Measurements from ENCODE around the gene MAST4. TPM values are rescaled to one million over a fixed set of nuclear protein-coding genes. Genes with fewer than 3 reads are reported as not detected.

The MAST4 gene
- total RNA-seq, 1 donor from 2014 or later = 19.0 TPM

DNA sequence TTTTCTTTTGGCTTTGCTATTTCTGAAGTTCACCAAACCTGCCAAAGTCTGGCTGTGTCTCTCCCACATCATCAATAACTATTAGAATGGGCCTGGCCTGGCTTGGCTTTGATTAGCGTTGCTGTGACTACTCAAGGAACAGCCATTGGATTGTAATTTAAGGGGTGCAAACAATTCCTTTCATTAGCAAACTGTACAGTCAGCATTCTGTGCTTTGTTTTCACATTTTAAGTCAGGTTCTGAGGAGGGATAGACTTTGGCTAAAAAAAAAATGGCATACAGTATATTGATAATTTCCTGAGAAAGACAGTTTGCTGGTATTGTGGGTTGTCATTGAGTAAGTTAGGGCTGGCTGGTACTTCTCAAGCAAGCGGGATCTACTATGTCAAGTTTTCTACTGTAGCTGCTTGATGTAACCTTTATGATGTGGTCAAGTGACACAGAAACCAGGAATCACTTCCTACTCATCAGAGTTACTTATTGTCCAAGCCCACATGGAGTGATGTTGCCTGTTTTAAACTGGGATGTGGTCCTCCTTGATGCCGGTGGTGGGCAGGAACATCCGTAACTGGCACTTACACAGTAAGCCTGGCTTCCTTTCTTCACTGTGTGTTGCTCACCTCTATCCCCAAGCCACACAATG, 439.0 kb downstream of the MAST4 start:
- Mint-ChIP-seq H3K27me3 (ENCODE audit: insufficient read depth) (no peaks in the 10 kb centered on the region), H3K4me1 (ENCODE audit: low read depth) (peaks cover 75% of the 10 kb centered on the region), H3K27ac (no peak overlapping the region), H3K4me3 (no peak overlapping the region), H3K36me3 (ENCODE audit: low read depth) (peaks cover 5% of the 10 kb centered on the region), H3K9me3 (no peaks in the 10 kb centered on the region)
- DNase-seq (ENCODE audit: low spot score) = no peak
- intact Hi-C loops (cut with micrococcal nuclease) = loop anchor here (5.0 kb wide), 1 partner anchor 132 kb away; no protein-coding TSS in a partner anchor

DNA sequence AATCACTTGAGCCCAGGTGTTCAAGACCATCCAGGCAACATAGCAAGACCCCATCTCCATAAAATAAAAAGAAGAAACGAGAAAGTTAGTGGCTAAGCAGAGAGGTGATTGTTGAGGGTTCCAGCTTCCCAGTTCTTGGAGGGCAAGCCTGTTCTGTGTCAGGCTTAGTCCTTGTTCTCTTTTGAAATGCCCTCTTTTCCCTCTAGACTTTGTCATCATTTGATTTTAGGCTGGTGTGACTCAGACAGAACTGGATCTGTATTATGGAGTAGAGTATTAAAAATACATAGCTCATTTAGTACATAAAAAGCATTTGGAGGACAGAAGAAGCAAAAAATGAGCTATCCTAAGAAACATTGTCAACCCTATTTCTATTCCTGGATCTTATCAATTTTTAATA, 441.0 kb downstream of the MAST4 start:
- Mint-ChIP-seq H3K4me1 (ENCODE audit: low read depth) (peaks cover 59% of the 10 kb centered on the region), H3K4me3 (no peak overlapping the region), H3K27ac (no peak overlapping the region)

DNA sequence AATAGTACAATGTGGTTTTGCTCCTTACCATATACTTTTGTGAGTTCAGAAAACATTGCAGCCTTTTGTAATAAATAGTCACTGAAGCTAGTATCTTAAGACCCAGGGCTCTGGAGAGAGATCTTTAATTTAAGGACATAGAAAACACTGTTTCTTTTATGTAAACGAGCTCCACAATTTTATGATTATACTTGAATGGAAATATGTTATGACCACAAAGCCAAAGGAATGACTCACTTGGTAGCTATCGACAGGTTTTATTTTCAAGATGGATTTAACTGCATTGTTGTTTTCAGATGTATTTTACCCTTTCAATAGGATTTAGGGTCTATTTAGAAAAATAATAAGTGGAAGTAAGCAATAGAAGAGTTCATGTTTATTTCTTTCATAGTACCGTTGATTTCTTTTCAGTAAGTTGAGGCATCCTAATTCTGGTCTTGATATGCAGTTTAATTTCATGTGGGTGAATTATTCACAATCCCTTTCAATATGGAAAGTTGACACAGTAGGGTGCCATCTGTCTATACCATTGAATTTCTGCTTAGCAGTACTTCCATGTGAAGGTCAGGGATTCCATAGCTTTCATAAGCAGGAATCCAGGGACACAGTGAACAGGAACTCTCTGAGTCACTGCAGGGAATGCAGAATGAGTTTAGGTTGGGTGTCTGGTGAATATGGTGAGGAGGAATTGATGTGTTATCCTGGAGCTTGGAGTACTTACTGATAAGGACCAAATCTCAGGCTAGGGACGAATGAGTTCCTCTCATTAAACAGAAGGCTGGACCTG, 442.8 kb downstream of the MAST4 start:
- no peak overlapping the region for H3K4me3 Mint-ChIP-seq
- no peaks in the 10 kb centered on the region for H3K27me3 Mint-ChIP-seq (ENCODE audit: insufficient read depth)
- peak overlapping the region; percentile 64 for H3K27ac Mint-ChIP-seq
- intact Hi-C loops (cut with micrococcal nuclease) = loop anchor here (1.0 to 5.0 kb wide), 4 partner anchors 8 to 128 kb away; no protein-coding TSS in a partner anchor
- DNase-seq (ENCODE audit: low spot score) = no peak
- peaks cover 42% of the 10 kb centered on the region for H3K4me1 Mint-ChIP-seq (ENCODE audit: low read depth)
- no peaks in the 10 kb centered on the region for H3K9me3 Mint-ChIP-seq
- peaks cover 5% of the 10 kb centered on the region for H3K36me3 Mint-ChIP-seq (ENCODE audit: low read depth)

More for the DNA sequence above, 441.0 kb downstream of the MAST4 start:
- DNase-seq (ENCODE audit: low spot score) = no peak
- Mint-ChIP-seq H3K36me3 (ENCODE audit: low read depth) (peaks cover 5% of the 10 kb centered on the region), H3K9me3 (no peaks in the 10 kb centered on the region), H3K27me3 (ENCODE audit: insufficient read depth) (no peaks in the 10 kb centered on the region)
- intact Hi-C loops (cut with micrococcal nuclease) = loop anchor here (5.0 kb wide), 1 partner anchor 130 kb away; no protein-coding TSS in a partner anchor

DNA sequence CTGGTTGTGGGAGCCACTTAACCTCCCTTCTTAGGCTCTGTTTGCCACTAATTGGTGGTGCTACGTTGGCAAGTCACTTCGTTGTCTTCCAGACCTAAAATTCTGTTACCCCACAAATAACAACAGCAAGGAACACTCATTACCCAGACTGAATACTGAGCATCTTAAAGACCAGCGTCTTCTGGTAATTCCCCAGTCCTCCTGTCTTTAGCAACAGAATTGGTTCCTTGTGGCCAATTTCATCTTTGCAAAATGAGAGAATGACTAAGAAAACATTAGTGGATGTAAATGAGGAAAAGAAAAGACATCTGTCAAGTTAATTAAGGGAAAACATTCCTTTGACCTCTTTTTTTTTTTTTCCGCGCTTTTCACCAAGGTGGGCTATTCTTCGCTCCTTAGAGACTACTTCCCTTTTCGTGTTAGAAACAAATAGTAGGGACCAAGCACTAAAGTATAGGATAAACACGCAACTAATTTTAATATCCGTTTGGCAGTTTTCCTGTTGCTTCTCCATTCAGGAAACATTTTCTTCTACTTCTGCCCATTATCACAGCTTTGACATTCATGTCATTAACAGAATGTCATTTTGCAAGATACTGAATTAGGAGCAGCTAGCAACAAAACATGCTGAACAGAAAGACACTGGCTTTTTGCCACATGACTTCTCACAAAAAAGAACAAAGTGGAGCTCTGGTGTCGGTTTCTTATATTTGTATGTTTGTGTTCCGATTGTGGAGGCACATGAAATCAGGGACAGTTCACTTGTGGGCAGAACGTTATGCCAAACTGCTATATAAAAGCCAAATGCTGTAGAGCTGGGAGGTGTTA, 446.2 kb downstream of the MAST4 start:
- H3K4me1 Mint-ChIP-seq (ENCODE audit: low read depth) = peaks cover 23% of the 10 kb centered on the region
- no peak overlapping the region for H3K4me3 Mint-ChIP-seq
- H3K9me3 Mint-ChIP-seq = no peaks in the 10 kb centered on the region
- intact Hi-C loops (cut with micrococcal nuclease) = no loop called here
- H3K27me3 Mint-ChIP-seq (ENCODE audit: insufficient read depth) = no peaks in the 10 kb centered on the region
- no peak overlapping the region for H3K27ac Mint-ChIP-seq
- H3K36me3 Mint-ChIP-seq (ENCODE audit: low read depth) = peaks cover 7% of the 10 kb centered on the region
- no peak for DNase-seq (ENCODE audit: low spot score)

DNA sequence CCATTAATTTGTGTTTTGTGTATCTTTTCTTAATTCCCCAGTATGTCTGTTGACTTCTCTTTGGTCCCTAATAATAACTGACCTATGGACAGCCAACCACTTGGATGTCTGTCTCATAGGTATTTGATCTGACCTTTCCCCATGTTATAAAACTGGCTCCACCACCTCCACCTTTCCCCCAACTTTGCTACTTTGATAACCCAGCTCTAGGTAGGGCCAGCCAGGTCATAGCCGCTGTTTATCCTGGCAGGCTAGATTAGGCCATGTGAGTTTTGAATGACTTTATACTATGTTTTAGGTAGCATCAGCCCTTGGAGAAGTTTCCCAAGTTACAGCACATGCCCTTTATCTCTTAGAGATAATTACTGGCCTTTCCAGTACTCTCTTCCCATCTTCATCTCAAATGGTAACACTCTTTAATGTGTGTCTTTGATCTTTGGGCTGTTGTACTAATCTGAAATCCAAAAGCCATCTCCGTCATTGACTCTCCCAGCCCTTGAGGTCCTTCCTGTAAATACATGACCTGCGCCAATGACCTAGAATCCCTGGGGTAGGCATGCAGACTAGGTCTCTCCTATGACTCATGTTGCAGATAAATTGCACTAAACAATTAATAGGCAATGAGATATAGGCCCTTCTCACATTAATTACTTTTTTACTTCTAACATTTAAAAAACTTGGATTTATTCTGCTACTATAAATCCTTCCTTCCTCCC, 447.8 kb downstream of the MAST4 start:
- peaks cover 7% of the 10 kb centered on the region for H3K36me3 Mint-ChIP-seq (ENCODE audit: low read depth)
- no peak for DNase-seq (ENCODE audit: low spot score)
- intact Hi-C loops (cut with micrococcal nuclease) = no loop called here
- H3K4me1 Mint-ChIP-seq (ENCODE audit: low read depth) = peaks cover 12% of the 10 kb centered on the region
- H3K9me3 Mint-ChIP-seq = no peaks in the 10 kb centered on the region
- no peaks in the 10 kb centered on the region for H3K27me3 Mint-ChIP-seq (ENCODE audit: insufficient read depth)
- no peak overlapping the region for H3K4me3 Mint-ChIP-seq
- no peak overlapping the region for H3K27ac Mint-ChIP-seq

DNA sequence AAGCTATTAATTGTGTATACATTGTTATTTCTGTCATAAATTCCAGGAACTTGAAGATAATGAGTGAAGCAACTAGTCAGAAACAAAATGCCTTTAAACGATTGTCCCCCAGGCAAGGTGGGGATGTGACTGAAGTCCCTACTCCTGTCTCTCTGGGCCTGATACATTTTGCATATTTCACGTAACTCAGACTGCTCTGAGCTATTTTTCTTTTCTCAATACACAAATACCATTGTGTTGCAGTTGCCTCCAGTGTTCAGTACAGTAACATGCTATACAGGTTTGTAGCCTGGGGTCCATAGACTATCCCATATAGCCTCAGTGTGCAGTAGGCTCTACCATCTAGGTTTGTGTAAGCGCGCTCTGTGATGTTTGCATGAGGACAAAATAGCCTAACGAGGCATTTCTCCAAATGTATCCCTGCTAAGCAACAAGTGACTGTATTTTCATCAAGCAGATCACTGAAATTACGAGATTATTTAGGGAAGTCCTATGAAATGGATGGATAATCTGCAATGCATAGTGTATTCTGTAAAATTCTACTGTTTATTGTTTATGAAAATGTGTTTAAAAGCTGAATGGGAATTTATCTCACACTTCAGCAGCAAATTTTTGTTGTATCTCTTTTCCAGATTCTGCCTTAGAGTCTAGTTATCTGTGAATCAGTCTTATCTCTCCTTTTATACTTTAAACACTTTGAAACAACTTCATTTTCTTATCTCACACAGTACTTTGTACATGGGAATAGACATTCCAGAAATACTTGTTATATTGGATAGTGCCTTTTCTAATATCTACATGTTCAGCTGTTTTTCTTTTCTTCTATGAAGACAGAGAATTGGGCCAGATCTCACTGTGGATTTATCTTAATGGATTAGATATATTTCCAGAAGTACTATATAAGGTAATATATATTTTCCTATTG, 449.9 kb downstream of the MAST4 start:
- H3K9me3 Mint-ChIP-seq = no peaks in the 10 kb centered on the region
- no peak for DNase-seq (ENCODE audit: low spot score)
- H3K36me3 Mint-ChIP-seq (ENCODE audit: low read depth) = peaks cover 9% of the 10 kb centered on the region
- peaks cover 14% of the 10 kb centered on the region for H3K4me1 Mint-ChIP-seq (ENCODE audit: low read depth)
- intact Hi-C loops (cut with micrococcal nuclease) = no loop called here
- H3K27me3 Mint-ChIP-seq (ENCODE audit: insufficient read depth) = no peaks in the 10 kb centered on the region
- no peak overlapping the region for H3K4me3 Mint-ChIP-seq
- H3K27ac Mint-ChIP-seq = no peak overlapping the region

DNA sequence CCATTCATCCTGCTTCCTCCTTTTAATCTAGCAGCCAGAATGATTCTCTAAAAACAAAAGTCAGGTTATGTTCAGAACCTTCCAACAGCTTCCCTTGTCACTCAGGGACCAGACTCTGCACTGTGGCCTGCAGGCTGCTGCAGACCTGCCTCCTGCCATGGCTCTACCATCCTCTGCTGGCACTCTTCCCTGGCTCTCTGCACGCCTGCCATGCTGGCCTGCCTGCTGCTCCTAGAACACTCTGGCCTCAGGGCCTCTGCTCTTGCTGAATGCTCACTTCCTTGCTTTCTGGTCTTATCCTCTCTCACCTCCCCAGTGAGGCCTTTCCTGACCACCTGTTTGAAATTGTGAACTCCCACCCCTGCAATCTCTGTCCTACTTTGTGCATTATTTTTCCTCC, 451.0 kb downstream of the MAST4 start:
- H3K4me3 Mint-ChIP-seq = no peak overlapping the region
- peaks cover 15% of the 10 kb centered on the region for H3K4me1 Mint-ChIP-seq (ENCODE audit: low read depth)
- H3K36me3 Mint-ChIP-seq (ENCODE audit: low read depth) = peaks cover 9% of the 10 kb centered on the region
- DNase-seq (ENCODE audit: low spot score) = no peak
- H3K27me3 Mint-ChIP-seq (ENCODE audit: insufficient read depth) = no peaks in the 10 kb centered on the region
- H3K9me3 Mint-ChIP-seq = no peaks in the 10 kb centered on the region
- intact Hi-C loops (cut with micrococcal nuclease) = no loop called here
- no peak overlapping the region for H3K27ac Mint-ChIP-seq

DNA sequence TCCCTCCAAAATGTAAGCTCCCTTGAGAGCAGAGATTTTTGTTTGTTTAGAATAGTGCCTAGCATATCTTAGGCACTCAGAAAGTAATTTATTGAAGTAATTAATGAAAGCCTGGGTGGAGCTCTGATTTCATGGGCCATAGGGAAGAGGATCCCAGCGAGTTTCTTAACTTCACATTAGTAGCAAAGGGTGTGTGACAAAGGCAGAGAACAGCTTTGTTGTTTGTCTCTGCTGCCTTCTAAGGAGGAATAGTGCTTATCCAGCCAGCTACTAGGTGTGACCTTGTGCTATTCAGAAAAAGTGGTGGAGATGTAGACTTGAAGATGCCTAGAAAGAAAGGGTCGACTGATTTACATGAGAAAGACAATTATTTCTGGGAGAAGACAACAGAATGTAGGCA, 451.4 kb downstream of the MAST4 start:
- Mint-ChIP-seq H3K9me3 (no peaks in the 10 kb centered on the region), H3K4me3 (no peak overlapping the region), H3K36me3 (ENCODE audit: low read depth) (peaks cover 9% of the 10 kb centered on the region), H3K27me3 (ENCODE audit: insufficient read depth) (no peaks in the 10 kb centered on the region), H3K27ac (no peak overlapping the region), H3K4me1 (ENCODE audit: low read depth) (peaks cover 15% of the 10 kb centered on the region)
- intact Hi-C loops (cut with micrococcal nuclease) = no loop called here
- no peak for DNase-seq (ENCODE audit: low spot score)

DNA sequence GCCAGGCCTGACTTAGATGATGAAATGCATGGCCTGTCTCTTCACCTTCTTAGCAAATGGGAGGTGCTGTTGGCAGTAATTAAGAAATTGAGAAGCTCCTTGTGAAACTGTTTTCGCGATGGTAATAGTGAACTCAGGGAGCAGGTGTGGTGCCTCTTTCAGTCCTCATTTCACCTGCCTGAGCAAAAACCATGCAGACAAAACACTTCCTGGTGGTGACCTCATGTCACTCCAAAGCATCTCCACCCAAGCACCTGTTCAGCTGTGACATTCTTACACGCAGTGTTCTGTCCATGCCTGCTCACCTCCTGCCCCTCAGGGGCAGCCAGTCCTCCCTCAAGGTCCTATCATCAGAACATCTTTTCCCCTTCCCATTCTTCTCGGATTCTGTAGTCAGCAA, 453.9 kb downstream of the MAST4 start:
- no peak overlapping the region for H3K27ac Mint-ChIP-seq
- H3K4me1 Mint-ChIP-seq (ENCODE audit: low read depth) = peaks cover 15% of the 10 kb centered on the region
- no peak for DNase-seq (ENCODE audit: low spot score)
- peaks cover 9% of the 10 kb centered on the region for H3K36me3 Mint-ChIP-seq (ENCODE audit: low read depth)
- H3K27me3 Mint-ChIP-seq (ENCODE audit: insufficient read depth) = no peaks in the 10 kb centered on the region
- H3K4me3 Mint-ChIP-seq = no peak overlapping the region
- no peaks in the 10 kb centered on the region for H3K9me3 Mint-ChIP-seq
- intact Hi-C loops (cut with micrococcal nuclease) = no loop called here

DNA sequence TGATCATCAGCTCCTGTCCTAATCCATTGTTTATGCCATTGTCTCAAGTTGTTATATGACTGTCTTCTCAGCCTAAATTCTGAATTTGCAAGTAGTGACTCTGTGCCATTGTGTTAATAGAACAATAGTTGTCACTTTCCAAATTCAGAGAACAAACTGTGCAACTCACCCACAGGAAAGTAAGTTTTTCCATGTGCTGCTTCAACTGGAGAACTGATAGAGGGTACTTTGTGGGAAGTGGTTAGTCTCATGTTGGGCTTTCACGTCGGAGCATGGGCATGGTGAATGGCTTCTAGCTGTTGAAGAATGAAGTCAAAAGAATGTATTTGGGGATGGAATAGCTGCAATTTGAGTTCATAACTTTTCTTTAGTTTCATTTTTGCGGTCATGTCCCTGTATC, 454.4 kb downstream of the MAST4 start:
- H3K4me1 Mint-ChIP-seq (ENCODE audit: low read depth) = peaks cover 15% of the 10 kb centered on the region
- no peak overlapping the region for H3K27ac Mint-ChIP-seq
- DNase-seq (ENCODE audit: low spot score) = no peak
- no peaks in the 10 kb centered on the region for H3K9me3 Mint-ChIP-seq
- peaks cover 12% of the 10 kb centered on the region for H3K36me3 Mint-ChIP-seq (ENCODE audit: low read depth)
- no peak overlapping the region for H3K4me3 Mint-ChIP-seq
- intact Hi-C loops (cut with micrococcal nuclease) = no loop called here
- H3K27me3 Mint-ChIP-seq (ENCODE audit: insufficient read depth) = no peaks in the 10 kb centered on the region

DNA sequence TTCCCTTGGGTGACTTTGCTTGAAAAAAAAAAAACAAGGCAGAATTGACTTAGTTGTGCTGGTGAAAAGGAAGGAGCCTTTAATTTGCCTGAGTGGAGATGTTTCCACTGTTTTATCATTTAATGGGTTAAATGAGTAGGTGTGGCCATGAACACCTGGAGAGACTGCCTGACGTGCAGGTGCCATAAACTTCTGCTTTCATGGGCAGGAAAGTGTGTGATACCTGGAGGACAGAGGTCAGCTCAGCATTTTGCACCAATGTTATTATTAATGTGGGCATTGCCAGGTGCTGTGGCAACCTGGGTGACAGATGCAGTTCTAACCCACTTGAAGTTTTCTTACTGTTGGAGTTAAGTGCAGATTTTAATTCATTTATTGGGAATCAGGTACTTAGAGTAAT, 455.0 kb downstream of the MAST4 start:
- no peaks in the 10 kb centered on the region for H3K27me3 Mint-ChIP-seq (ENCODE audit: insufficient read depth)

DNA sequence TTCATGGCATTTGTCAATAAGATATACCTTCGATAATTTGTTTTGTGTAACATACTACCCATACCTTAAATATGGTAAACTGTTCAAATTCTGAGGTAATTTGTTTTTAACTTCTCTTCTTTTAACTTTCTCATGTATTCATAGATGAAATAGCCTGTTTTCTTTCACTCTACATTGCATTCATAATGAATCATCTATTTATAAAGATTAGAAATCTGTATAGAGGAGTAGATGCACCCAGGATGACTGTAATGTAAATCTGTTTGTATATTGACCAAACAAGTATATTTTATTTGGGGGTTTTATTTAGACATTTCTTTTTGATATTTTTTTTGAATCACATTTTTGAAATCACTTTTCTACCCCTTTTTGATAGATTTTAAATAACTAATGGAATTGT, 455.8 kb downstream of the MAST4 start:
- Mint-ChIP-seq H3K36me3 (ENCODE audit: low read depth) (peaks cover 11% of the 10 kb centered on the region), H3K9me3 (no peaks in the 10 kb centered on the region), H3K27ac (no peak overlapping the region), H3K4me3 (no peak overlapping the region), H3K4me1 (ENCODE audit: low read depth) (peaks cover 15% of the 10 kb centered on the region), H3K27me3 (ENCODE audit: insufficient read depth) (no peaks in the 10 kb centered on the region)
- DNase-seq (ENCODE audit: low spot score) = no peak
- intact Hi-C loops (cut with micrococcal nuclease) = no loop called here

More for the DNA sequence above, 455.0 kb downstream of the MAST4 start:
- no peak overlapping the region for H3K27ac Mint-ChIP-seq
- intact Hi-C loops (cut with micrococcal nuclease) = no loop called here
- no peaks in the 10 kb centered on the region for H3K9me3 Mint-ChIP-seq
- DNase-seq (ENCODE audit: low spot score) = no peak
- H3K4me3 Mint-ChIP-seq = no peak overlapping the region
- H3K36me3 Mint-ChIP-seq (ENCODE audit: low read depth) = peaks cover 13% of the 10 kb centered on the region
- peaks cover 15% of the 10 kb centered on the region for H3K4me1 Mint-ChIP-seq (ENCODE audit: low read depth)
